Astrocyte (in vitro differentiated cells and primary cell): ENCODE measurements around the gene NIT1. TPM values are rescaled to one million over a fixed set of nuclear protein-coding genes. Genes with fewer than 3 reads are reported as not detected.

Experiments used
- DNase-seq: peaks from one replicate; pipeline ENCODE4 v3.0.0-alpha.2; 2010; ENCODE audit warnings: low read depth
- FAIRE-seq: peaks from 2 replicates; lab custom pipeline; 2011; peaks lifted over from hg19 to GRCh38; lab: Jason Lieb, UNC
- H2AFZ ChIP-seq: 2 replicates; pipeline ENCODE4 v1.6.0; 2012; ENCODE audit warnings: low read depth, low read length, inconsistent platforms
- H3K27ac ChIP-seq: 2 replicates; pipeline ENCODE4 v1.5.1; 2011; ENCODE audit warnings: low read depth, low read length, inconsistent platforms
- H3K27me3 ChIP-seq: 2 replicates; pipeline ENCODE4 v1.6.0; 2011; ENCODE audit warnings: low read length, inconsistent platforms; ENCODE audit not compliant: insufficient read depth
- H3K36me3 ChIP-seq: 2 replicates; pipeline ENCODE4 v1.5.1; 2011; ENCODE audit warnings: low read length, inconsistent platforms; ENCODE audit not compliant: insufficient read depth
- H3K4me1 ChIP-seq: 2 replicates; pipeline ENCODE4 v1.5.1; 2011; ENCODE audit warnings: low read length, inconsistent platforms; ENCODE audit not compliant: insufficient read depth
- H3K4me2 ChIP-seq: 2 replicates; pipeline ENCODE4 v1.6.0; 2012; ENCODE audit warnings: low read length, inconsistent platforms
- H3K4me3 ChIP-seq: 2 replicates; pipeline ENCODE4 v1.5.1; 2011; ENCODE audit warnings: low read depth, mild to moderate bottlenecking, low read length, inconsistent platforms; ENCODE audit not compliant: insufficient read depth
- H3K79me2 ChIP-seq: 2 replicates; pipeline ENCODE4 v1.6.0; 2012; ENCODE audit warnings: mild to moderate bottlenecking, low read length, inconsistent platforms; ENCODE audit not compliant: insufficient read depth
- H3K9ac ChIP-seq: 2 replicates; pipeline ENCODE4 v1.6.0; 2012; ENCODE audit warnings: mild to moderate bottlenecking, low read length, inconsistent platforms
- H3K9me3 ChIP-seq: 2 replicates; pipeline ENCODE4 v1.5.1; 2012; ENCODE audit warnings: low read depth, mild to moderate bottlenecking, low read length, inconsistent platforms; ENCODE audit not compliant: insufficient read depth
- H4K20me1 ChIP-seq: 2 replicates; pipeline ENCODE4 v1.6.0; 2012; ENCODE audit warnings: low read length, inconsistent platforms; ENCODE audit not compliant: insufficient read depth
- H3K27ac Mint-ChIP-seq: one replicate; pipeline ENCODE4 v1.8.0; 2021; ENCODE audit warnings: mild to moderate bottlenecking, mixed read lengths; ENCODE audit not compliant: unreplicated experiment
- H3K27me3 Mint-ChIP-seq: one replicate; pipeline ENCODE4 v1.8.0; 2021; ENCODE audit warnings: low read depth, mixed read lengths; ENCODE audit not compliant: unreplicated experiment
- H3K36me3 Mint-ChIP-seq: one replicate; pipeline ENCODE4 v1.8.0; 2021; ENCODE audit warnings: low read depth, mixed read lengths; ENCODE audit not compliant: unreplicated experiment
- H3K4me1 Mint-ChIP-seq: one replicate; pipeline ENCODE4 v1.8.0; 2021; ENCODE audit warnings: low read depth, mixed read lengths; ENCODE audit not compliant: unreplicated experiment
- H3K4me3 Mint-ChIP-seq: one replicate; pipeline ENCODE4 v1.8.0; 2021; ENCODE audit warnings: mild to moderate bottlenecking, moderate library complexity, mixed read lengths; ENCODE audit not compliant: unreplicated experiment
- H3K9me3 Mint-ChIP-seq: one replicate; pipeline ENCODE4 v1.8.0; 2021; ENCODE audit warnings: mild to moderate bottlenecking, mixed read lengths; ENCODE audit not compliant: unreplicated experiment
- CTCF ChIP-seq: IDR thresholded peaks from 2 replicates; pipeline ENCODE4 v1.5.1; 2011; ENCODE audit warnings: low read depth, mild to moderate bottlenecking, inconsistent platforms, low read length, moderate library complexity; ENCODE audit not compliant: insufficient read depth
- EZH2 ChIP-seq: IDR thresholded peaks from 2 replicates; pipeline ENCODE4 v1.6.1; 2012; ENCODE audit warnings: mild to moderate bottlenecking, low read length, inconsistent platforms; ENCODE audit not compliant: insufficient read depth
- total RNA-seq: library from RNA; stranded (reverse); gene quantifications from 2 replicates; pipeline ENCODE4 v1.2.1, GENCODE V29; 2021

Gene NIT1
- total RNA-seq, 1 donor from 2014 or later, result 25.9 TPM

GRCh38 chr1:161080441-161081405 is 37.2 kb upstream of the NIT1 start:
- Mint-ChIP-seq H3K36me3 (no peaks in the 10 kb centered on the region), H3K9me3 (peaks cover 7% of the 10 kb centered on the region), H3K4me1 (peaks cover 48% of the 10 kb centered on the region), H3K27ac (peak overlapping the region; percentile 94), H3K27me3 (no peaks in the 10 kb centered on the region), H3K4me3 (peak overlapping the region; percentile 55)
- TF ChIP-seq EZH2, result no peak
- TF ChIP-seq CTCF, result no peak
- no peak overlapping the region for H3K27ac ChIP-seq
- H3K9me3 ChIP-seq, result no peaks in the 10 kb centered on the region
- H3K27me3 ChIP-seq, result no peaks in the 10 kb centered on the region
- H3K79me2 ChIP-seq, result no peaks in the 10 kb centered on the region
- H3K4me1 ChIP-seq, result peaks cover 34% of the 10 kb centered on the region
- peak overlapping the region; percentile 4 for H3K4me2 ChIP-seq
- H4K20me1 ChIP-seq, result no peaks in the 10 kb centered on the region
- peak; percentile 65 for DNase-seq
- H3K4me3 ChIP-seq, result no peak overlapping the region
- no peak for FAIRE-seq
- no peaks in the 10 kb centered on the region for H3K36me3 ChIP-seq
- no peak overlapping the region for H2AFZ ChIP-seq
- H3K9ac ChIP-seq, result no peak overlapping the region

GRCh38 chr1:161081519-161081918 is 36.4 kb upstream of the NIT1 start:
- H2AFZ ChIP-seq, result no peak overlapping the region
- Mint-ChIP-seq H3K36me3 (no peaks in the 10 kb centered on the region), H3K9me3 (peaks cover 6% of the 10 kb centered on the region), H3K4me3 (no peak overlapping the region), H3K27me3 (no peaks in the 10 kb centered on the region), H3K27ac (peak overlapping the region; percentile 94), H3K4me1 (peaks cover 54% of the 10 kb centered on the region)
- DNase-seq, result no peak
- no peak overlapping the region for H3K9ac ChIP-seq
- H3K4me2 ChIP-seq, result no peak overlapping the region
- H3K27ac ChIP-seq, result no peak overlapping the region
- no peaks in the 10 kb centered on the region for H3K36me3 ChIP-seq
- H4K20me1 ChIP-seq, result no peaks in the 10 kb centered on the region
- H3K79me2 ChIP-seq, result no peaks in the 10 kb centered on the region
- H3K9me3 ChIP-seq, result no peaks in the 10 kb centered on the region
- H3K4me3 ChIP-seq, result no peak overlapping the region
- peaks cover 35% of the 10 kb centered on the region for H3K4me1 ChIP-seq
- TF ChIP-seq EZH2 (no peak), CTCF (no peak)
- H3K27me3 ChIP-seq, result no peaks in the 10 kb centered on the region
- FAIRE-seq, result no peak

- H3K4me3 ChIP-seq, result no peak overlapping the region
- no peaks in the 10 kb centered on the region for H3K79me2 ChIP-seq
- no peak overlapping the region for H3K9ac ChIP-seq
- no peak overlapping the region for H3K4me2 ChIP-seq
- H3K27me3 ChIP-seq, result no peaks in the 10 kb centered on the region
- Mint-ChIP-seq H3K4me3 (peak overlapping the region; percentile 28), H3K9me3 (peaks cover 4% of the 10 kb centered on the region), H3K27me3 (no peaks in the 10 kb centered on the region), H3K4me1 (peaks cover 55% of the 10 kb centered on the region), H3K27ac (peak overlapping the region; percentile 89), H3K36me3 (no peaks in the 10 kb centered on the region)
- no peak for FAIRE-seq
- no peaks in the 10 kb centered on the region for H3K36me3 ChIP-seq
- H3K27ac ChIP-seq, result no peak overlapping the region
- no peak for DNase-seq
- H3K4me1 ChIP-seq, result peaks cover 35% of the 10 kb centered on the region
- no peaks in the 10 kb centered on the region for H4K20me1 ChIP-seq
- H3K9me3 ChIP-seq, result no peaks in the 10 kb centered on the region
- TF ChIP-seq CTCF, result no peak
- TF ChIP-seq EZH2, result no peak
- no peak overlapping the region for H2AFZ ChIP-seq
Observed at GRCh38 chr1:161082483-161082882, 35.4 kb upstream of the NIT1 start.
